HG03442 (cell line): Measurements from ENCODE around the gene RGL3.
"Not testable (repeated sequence)": the region's sequence is repeated elsewhere in the genome, so short reads cannot be mapped to it uniquely, and the experiment has no call there.

Source experiments
- ATAC-seq: cut with Tn5 transposase; IDR thresholded peaks from one replicate; pipeline ENCODE4 v1.9.1; 2021; ENCODE audit warnings: mild to moderate bottlenecking, moderate library complexity; ENCODE audit not compliant: unreplicated experiment

The RGL3 gene

GRCh38 chr19:11418549-11419506 lies at the start of gene RGL3:
Gene RGL3 (minus strand): TSS chr19:11419314. CDS start chr19:11419278, 36 bp downstream.
- no peak for ATAC-seq

- not testable (repeated sequence) for ATAC-seq
These were observed 49.2 kb upstream of the RGL3 start for GRCh38 chr19:11468266-11468845.

GRCh38 chr19:11465600-11465999 lies 46.5 kb upstream of the RGL3 start:
- ATAC-seq: no peak

GRCh38 chr19:11464333-11465265 lies 45.5 kb upstream of the RGL3 start:
- no peak for ATAC-seq

- ATAC-seq: no peak
These were observed 44.3 kb upstream of the RGL3 start for GRCh38 chr19:11463391-11463790.

- no peak for ATAC-seq
These were observed 42.3 kb upstream of the RGL3 start for GRCh38 chr19:11461453-11461852.

- ATAC-seq: no peak
These were observed 41.1 kb upstream of the RGL3 start for GRCh38 chr19:11460207-11460606.

GRCh38 chr19:11458912-11459311 lies 39.8 kb upstream of the RGL3 start:
- ATAC-seq: not testable (repeated sequence)

GRCh38 chr19:11458236-11458900 lies 39.3 kb upstream of the RGL3 start:
- no peak for ATAC-seq

GRCh38 chr19:11457831-11458230 lies 38.7 kb upstream of the RGL3 start:
- ATAC-seq: no peak

GRCh38 chr19:11457115-11457514 lies 38.0 kb upstream of the RGL3 start:
- ATAC-seq: no peak

GRCh38 chr19:11456659-11457058 lies 37.5 kb upstream of the RGL3 start:
- no peak for ATAC-seq

GRCh38 chr19:11455233-11455554 lies 36.1 kb upstream of the RGL3 start:
- not testable (repeated sequence) for ATAC-seq

- no peak for ATAC-seq
These were observed 34.6 kb upstream of the RGL3 start for GRCh38 chr19:11453468-11454341.

- ATAC-seq: no peak
These were observed 33.7 kb upstream of the RGL3 start for GRCh38 chr19:11452620-11453310.

- no peak for ATAC-seq
These were observed 32.9 kb upstream of the RGL3 start for GRCh38 chr19:11451871-11452619.

- ATAC-seq: no peak
These were observed 32.3 kb upstream of the RGL3 start for GRCh38 chr19:11451327-11451870.
